ENCODE results near the gene SPINK1. TPM values are rescaled to one million over a fixed set of nuclear protein-coding genes. Genes with fewer than 3 reads are reported as not detected.

Gene SPINK1
- total and polyA plus RNA-seq, 9 of the 15 experiments (the other 6 are each of a cell fraction or from before 2014, with no cell fraction given) = 0.45 to 2.2 (median 0.65) TPM; not detected in 1

- Histone ChIP-seq H3K9ac (ENCODE audit: insufficient read depth in 1 of 2, low read depth in 2 of 2, low read length in 2 of 2) (no peak overlapping the region), H3K27me3 (ENCODE audit: control insufficient read depth in 2 of 2, insufficient read depth in 2 of 2, low read length in 2 of 2) (no peaks in the 10 kb centered on the region), H3K4me2 (ENCODE audit: insufficient read depth, low read length) (no peak overlapping the region), H2AFZ (ENCODE audit: low read depth, low read length) (no peak overlapping the region), H3K27ac (ENCODE audit: extremely low read depth, low read depth, low read length) (no peak overlapping the region), H3K36me3 (ENCODE audit: control insufficient read depth, insufficient read depth, low read length) (no peaks in the 10 kb centered on the region), H3K4me1 (replicated peaks in 1 of 2; ENCODE audit: control insufficient read depth in 2 of 2, insufficient read depth in 2 of 2, low read length in 2 of 2) (no peaks in the 10 kb centered on the region), H3K79me2 (ENCODE audit: control insufficient read depth, insufficient read depth, low read length) (no peaks in the 10 kb centered on the region), H3K9me3 (replicated peaks; ENCODE audit: control insufficient read depth, insufficient read depth, low read depth, low read length) (no peaks in the 10 kb centered on the region), H3K4me3 (no peak overlapping the region), H3K9me1 (ENCODE audit: control insufficient read depth, insufficient read depth, low read length) (no peaks in the 10 kb centered on the region), H4K20me1 (replicated peaks; ENCODE audit: control insufficient read depth, insufficient read depth, low read length) (no peaks in the 10 kb centered on the region)
- in situ Hi-C loops (cut with MboI) = no loop called here
- DNase-seq (ENCODE audit: extremely low read depth in 1 of 4, low spot score in 3 of 4) = no peak
- TF ChIP-seq HDAC1 (IDR thresholded peaks at IDR 0.05) = no peak
- intact Hi-C loops (cut with micrococcal nuclease) = no loop called here
- CTCF ChIA-PET (ENCODE audit: low intra/inter-chr PET ratio) = no interaction called here
- no peak for ATAC-seq
- POLR2A ChIA-PET = no interaction called here
- WGBS (ENCODE audit: insufficient coverage, low coverage, missing lambda C conversion rate) = 0% methylated on average over 5 of the region's 5 CpGs
- FAIRE-seq = no peak
- BruUV-seq (replicated peaks) = no TSS peak
Observed at GRCh38 chr5:147780924-147781573, 50.4 kb downstream of the SPINK1 start.

- no peaks in the 10 kb centered on the region for H3K27me3 ChIP-seq (ENCODE audit: control insufficient read depth in 2 of 2, insufficient read depth in 2 of 2, low read length in 2 of 2)
- TF ChIP-seq POLR2H (tag; IDR thresholded peaks at IDR 0.05; ENCODE audit: low read depth) (no peak), SMARCA4 (IDR thresholded peaks at IDR 0.05) (no peak), ZNF511 (CRISPR knock-in tag; IDR thresholded peaks at IDR 0.05) (no peak), RAD51 (IDR thresholded peaks at IDR 0.05; ENCODE audit: borderline replicate concordance, low read depth) (no peak), HMG20B (CRISPR knock-in tag; IDR thresholded peaks at IDR 0.05) (no peak), TFAP4 (CRISPR knock-in tag; IDR thresholded peaks at IDR 0.05; ENCODE audit: borderline replicate concordance) (no peak), RBFOX2 (IDR thresholded peaks at IDR 0.05; ENCODE audit: low read depth, low read length) (no peak), ZNF830 (CRISPR knock-in tag; IDR thresholded peaks at IDR 0.05) (no peak), ELK3 (CRISPR knock-in tag; IDR thresholded peaks at IDR 0.05) (no peak)
- H3K4me3 ChIP-seq = no peak overlapping the region
- CTCF ChIA-PET (ENCODE audit: low intra/inter-chr PET ratio) = no interaction called here
- H3K9me1 ChIP-seq (ENCODE audit: control insufficient read depth, insufficient read depth, low read length) = no peaks in the 10 kb centered on the region
- H3K4me2 ChIP-seq (ENCODE audit: insufficient read depth, low read length) = no peak overlapping the region
- no peak overlapping the region for H3K27ac ChIP-seq (ENCODE audit: extremely low read depth, low read depth, low read length)
- no TSS peak for BruUV-seq (replicated peaks)
- no peak for ATAC-seq
- no peak for FAIRE-seq
- POLR2A ChIA-PET = no interaction called here
- DNase-seq (ENCODE audit: extremely low read depth in 1 of 4, low spot score in 3 of 4) = no peak
- H3K9me3 ChIP-seq (replicated peaks; ENCODE audit: control insufficient read depth, insufficient read depth, low read depth, low read length) = no peaks in the 10 kb centered on the region
- no peaks in the 10 kb centered on the region for H4K20me1 ChIP-seq (replicated peaks; ENCODE audit: control insufficient read depth, insufficient read depth, low read length)
- no peak overlapping the region for H3K9ac ChIP-seq (ENCODE audit: insufficient read depth in 1 of 2, low read depth in 2 of 2, low read length in 2 of 2)
- in situ Hi-C loops (cut with MboI) (no loop called here), intact Hi-C loops (cut with micrococcal nuclease) (no loop called here)
- no peaks in the 10 kb centered on the region for H3K79me2 ChIP-seq (ENCODE audit: control insufficient read depth, insufficient read depth, low read length)
- H2AFZ ChIP-seq (ENCODE audit: low read depth, low read length) = no peak overlapping the region
- H3K36me3 ChIP-seq (ENCODE audit: control insufficient read depth, insufficient read depth, low read length) = no peaks in the 10 kb centered on the region
- no peaks in the 10 kb centered on the region for H3K4me1 ChIP-seq (replicated peaks in 1 of 2; ENCODE audit: control insufficient read depth in 2 of 2, insufficient read depth in 2 of 2, low read length in 2 of 2)
- WGBS (ENCODE audit: insufficient coverage, low coverage, missing lambda C conversion rate) = 13% methylated on average over 1 of the region's 1 CpG
Observed at GRCh38 chr5:147779694-147780093, 51.8 kb downstream of the SPINK1 start.

Measured in K562 (cell line).